Right lobe of liver (tissue), 4 donors: Measurements from ENCODE around the gene SAMD11.
"Not testable (repeated sequence)": the region's sequence is repeated elsewhere in the genome, so short reads cannot be mapped to it uniquely, and the experiment has no call there.

Source experiments
- POLR2A ChIP-seq: fragments of 450-650 bp; IDR thresholded peaks from one replicate; pipeline ENCODE4 v1.6.1; 2017; ENCODE audit warnings: antibody characterized with exemption, mild to moderate bottlenecking
- TF ChIP-seq, protein P1 (sequence below), 4 donors: fragments of 200-600 bp in 3 of 4; fragments of 450-650 bp in 1 of 4; IDR thresholded peaks; one replicate each; pipeline versions ENCODE4 v1.5.1 to v1.8.0; 2016 to 2022; ENCODE audit warnings: antibody characterized with exemption in 4 of 4, mild to moderate bottlenecking in 2 of 4
- donor health status: DM: no; HTN: no; CAD: no.
- donor health status: DM: no; HTN: no; CAD: no.
- donor health status: DM: no; HTN: yes; CAD: no.

DNA sequence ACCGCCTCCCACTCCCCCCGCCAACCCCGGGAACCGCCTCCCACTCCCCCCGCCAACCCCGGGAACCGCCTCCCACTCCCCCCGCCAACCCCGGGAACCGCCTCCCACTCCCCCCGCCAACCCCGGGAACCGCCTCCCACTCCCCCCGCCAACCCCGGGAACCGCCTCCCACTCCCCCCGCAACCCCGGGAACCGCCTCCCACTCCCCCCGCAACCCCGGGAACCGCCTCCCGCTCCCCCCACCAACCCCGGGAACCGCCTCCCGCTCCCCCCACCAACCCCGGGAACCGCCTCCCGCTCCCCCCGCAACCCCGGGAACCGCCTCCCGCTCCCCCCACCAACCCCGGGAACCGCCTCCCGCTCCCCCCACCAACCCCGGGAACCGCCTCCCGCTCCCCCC lies 53.1 kb downstream of the SAMD11 start:
- TF ChIP-seq, protein P1, sequence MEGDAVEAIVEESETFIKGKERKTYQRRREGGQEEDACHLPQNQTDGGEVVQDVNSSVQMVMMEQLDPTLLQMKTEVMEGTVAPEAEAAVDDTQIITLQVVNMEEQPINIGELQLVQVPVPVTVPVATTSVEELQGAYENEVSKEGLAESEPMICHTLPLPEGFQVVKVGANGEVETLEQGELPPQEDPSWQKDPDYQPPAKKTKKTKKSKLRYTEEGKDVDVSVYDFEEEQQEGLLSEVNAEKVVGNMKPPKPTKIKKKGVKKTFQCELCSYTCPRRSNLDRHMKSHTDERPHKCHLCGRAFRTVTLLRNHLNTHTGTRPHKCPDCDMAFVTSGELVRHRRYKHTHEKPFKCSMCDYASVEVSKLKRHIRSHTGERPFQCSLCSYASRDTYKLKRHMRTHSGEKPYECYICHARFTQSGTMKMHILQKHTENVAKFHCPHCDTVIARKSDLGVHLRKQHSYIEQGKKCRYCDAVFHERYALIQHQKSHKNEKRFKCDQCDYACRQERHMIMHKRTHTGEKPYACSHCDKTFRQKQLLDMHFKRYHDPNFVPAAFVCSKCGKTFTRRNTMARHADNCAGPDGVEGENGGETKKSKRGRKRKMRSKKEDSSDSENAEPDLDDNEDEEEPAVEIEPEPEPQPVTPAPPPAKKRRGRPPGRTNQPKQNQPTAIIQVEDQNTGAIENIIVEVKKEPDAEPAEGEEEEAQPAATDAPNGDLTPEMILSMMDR (IDR thresholded peaks at IDR 0.05) = not testable (repeated sequence)
- TF ChIP-seq POLR2A = not testable (repeated sequence)
